ENCODE results near the gene WDR55.
"Not testable (repeated sequence)": the region's sequence is repeated elsewhere in the genome, so short reads cannot be mapped to it uniquely, and the experiment has no call there.

Gene WDR55

GRCh38 chr5:140707812-140708211 lies 43.1 kb downstream of the WDR55 start:
- DNase-seq (ENCODE audit: low read depth in 3 of 3, low spot score in 1 of 3): no peak

GRCh38 chr5:140708787-140709186 lies 44.1 kb downstream of the WDR55 start:
- not testable (repeated sequence) for DNase-seq (ENCODE audit: low read depth in 3 of 3, low spot score in 1 of 3)

- DNase-seq (ENCODE audit: low read depth in 3 of 3, low spot score in 1 of 3): peak; percentile 69 to 89 (median 70)
These were observed 46.3 kb downstream of the WDR55 start for GRCh38 chr5:140710899-140711552.

- no peak for DNase-seq (ENCODE audit: low read depth in 3 of 3, low spot score in 1 of 3)
These were observed 47.1 kb downstream of the WDR55 start for GRCh38 chr5:140711794-140712193.

- DNase-seq (ENCODE audit: low read depth in 3 of 3, low spot score in 1 of 3): no peak
These were observed 48.9 kb downstream of the WDR55 start for GRCh38 chr5:140713562-140714094.

GRCh38 chr5:140716238-140716637 lies 51.5 kb downstream of the WDR55 start:
- not testable (repeated sequence) for DNase-seq (ENCODE audit: low read depth in 3 of 3, low spot score in 1 of 3)

GRCh38 chr5:140718266-140718592 lies 53.5 kb downstream of the WDR55 start:
- DNase-seq (ENCODE audit: low read depth in 3 of 3, low spot score in 1 of 3): no peak

GRCh38 chr5:140720738-140721137 lies 56.0 kb downstream of the WDR55 start:
- DNase-seq (ENCODE audit: low read depth in 3 of 3, low spot score in 1 of 3): not testable (repeated sequence)

- not testable (repeated sequence) for DNase-seq (ENCODE audit: low read depth in 3 of 3, low spot score in 1 of 3)
These were observed 56.7 kb downstream of the WDR55 start for GRCh38 chr5:140721395-140721794.
